GM19455 (cell line): ENCODE data around the gene SPATA6L.
A peak's percentile ranks its signal among the peaks of the same experiment; 100 is the strongest.
"Not testable (repeated sequence)": the region's sequence is repeated elsewhere in the genome, so short reads cannot be mapped to it uniquely, and the experiment has no call there.

Experiments used
- ATAC-seq: cut with Tn5 transposase; IDR thresholded peaks from one replicate; pipeline ENCODE4 v1.9.1; 2021; ENCODE audit not compliant: unreplicated experiment

Gene SPATA6L

DNA sequence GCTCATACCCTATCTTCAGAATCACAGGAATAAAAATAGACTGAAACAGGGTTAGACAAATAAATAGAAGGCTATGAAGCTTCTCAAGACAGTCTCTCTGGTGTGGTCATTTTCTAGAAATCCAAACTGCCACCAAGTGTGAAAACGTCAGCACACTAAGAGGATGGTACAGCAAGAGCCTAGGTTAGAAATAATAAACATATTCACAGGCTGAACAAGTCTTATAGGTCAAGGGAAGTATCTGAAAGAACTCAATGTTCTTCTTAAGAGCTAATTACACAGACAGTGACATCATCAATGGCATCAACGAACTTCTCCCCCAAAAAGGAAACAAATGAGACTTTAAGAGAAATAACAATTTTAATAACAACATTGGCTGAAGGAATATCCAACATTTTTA is 26.9 kb downstream of the SPATA6L start:
- ATAC-seq, result no peak

DNA sequence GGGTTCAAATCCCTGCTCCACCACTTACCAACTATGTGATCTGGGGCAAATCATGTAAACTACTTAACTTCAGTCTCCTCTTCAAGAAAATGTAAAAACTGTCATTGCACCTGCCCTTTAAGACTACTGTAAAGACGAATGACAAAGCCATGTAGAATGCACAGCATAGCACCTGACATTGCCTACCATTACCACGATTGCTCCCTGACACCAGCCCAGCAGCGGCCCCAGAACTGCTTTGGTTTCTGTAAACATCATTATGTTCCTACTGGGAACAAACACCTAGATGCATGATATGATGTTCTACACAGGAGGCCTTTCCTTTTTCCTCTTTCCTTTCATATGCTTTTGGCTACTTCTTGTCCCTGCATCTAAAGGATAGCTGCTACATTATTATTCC is 27.3 kb downstream of the SPATA6L start:
- ATAC-seq, result no peak

DNA sequence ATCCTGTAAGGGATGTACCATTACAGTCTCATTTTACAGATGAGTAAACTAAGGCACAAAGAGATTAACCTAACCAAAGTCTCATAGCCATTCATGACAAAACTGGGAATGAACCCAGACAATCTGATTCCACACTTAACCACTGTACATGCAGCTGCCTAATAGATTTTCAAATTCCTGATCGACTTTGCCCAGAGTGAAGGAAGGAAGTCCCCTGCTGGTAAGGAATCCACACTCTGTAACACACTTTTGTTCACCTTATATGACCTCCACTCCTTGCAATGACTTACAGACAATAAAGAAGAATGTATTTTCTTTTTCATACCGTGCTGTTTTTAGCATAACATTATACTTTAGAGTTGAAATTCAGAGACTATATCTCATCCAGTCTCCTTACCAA is 35.4 kb downstream of the SPATA6L start:
- no peak for ATAC-seq

DNA sequence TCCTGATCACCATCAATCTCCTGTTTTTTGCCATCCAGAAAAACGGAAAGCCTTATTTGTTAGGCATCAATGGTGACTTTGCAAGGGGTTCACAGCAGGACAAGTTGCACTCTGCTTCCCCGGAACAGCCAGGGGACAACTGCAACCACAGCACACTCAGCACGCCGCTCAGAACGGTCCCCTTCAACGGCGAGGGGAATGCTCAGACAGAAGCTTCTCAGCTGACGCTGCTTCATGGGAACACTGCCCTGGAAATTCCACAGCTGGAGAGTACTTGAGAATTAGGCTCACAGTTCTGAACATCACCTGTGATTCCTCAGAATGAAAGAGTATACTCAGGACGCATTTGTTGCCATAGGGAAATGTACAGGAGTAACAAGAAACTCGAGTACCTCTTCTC is 44.3 kb downstream of the SPATA6L start:
- ATAC-seq, result no peak

DNA sequence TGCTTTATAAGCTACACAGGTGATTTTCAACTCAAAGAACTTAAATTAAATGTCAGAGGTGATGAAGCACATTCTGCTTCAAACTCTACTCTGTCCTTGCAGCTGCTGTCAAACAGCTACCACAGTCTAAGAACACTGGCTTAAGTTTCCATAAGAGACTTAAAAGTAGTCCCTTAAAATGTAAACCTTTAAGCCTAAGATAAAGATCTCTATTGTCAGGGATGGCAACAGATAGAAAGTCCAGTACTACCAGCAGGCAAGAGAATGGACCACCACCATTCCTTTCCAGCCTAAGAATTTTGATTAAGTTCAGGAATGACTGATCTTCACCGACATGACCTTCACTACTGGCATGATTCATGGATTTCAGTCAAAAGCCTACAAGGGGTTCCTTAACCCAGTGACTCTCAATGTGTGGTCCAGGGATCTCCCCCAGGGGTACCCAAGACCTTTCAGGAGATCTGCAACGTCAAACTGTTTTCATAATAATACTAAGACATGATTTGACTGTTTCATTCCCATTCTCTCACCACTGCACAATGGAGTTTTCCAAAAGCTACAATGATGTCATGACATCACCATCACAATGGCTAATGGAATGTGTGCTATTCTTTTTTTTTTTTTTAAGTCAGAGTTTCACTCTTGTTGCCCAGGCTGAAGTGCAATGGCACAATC is 45.3 kb downstream of the SPATA6L start:
- no peak for ATAC-seq

DNA sequence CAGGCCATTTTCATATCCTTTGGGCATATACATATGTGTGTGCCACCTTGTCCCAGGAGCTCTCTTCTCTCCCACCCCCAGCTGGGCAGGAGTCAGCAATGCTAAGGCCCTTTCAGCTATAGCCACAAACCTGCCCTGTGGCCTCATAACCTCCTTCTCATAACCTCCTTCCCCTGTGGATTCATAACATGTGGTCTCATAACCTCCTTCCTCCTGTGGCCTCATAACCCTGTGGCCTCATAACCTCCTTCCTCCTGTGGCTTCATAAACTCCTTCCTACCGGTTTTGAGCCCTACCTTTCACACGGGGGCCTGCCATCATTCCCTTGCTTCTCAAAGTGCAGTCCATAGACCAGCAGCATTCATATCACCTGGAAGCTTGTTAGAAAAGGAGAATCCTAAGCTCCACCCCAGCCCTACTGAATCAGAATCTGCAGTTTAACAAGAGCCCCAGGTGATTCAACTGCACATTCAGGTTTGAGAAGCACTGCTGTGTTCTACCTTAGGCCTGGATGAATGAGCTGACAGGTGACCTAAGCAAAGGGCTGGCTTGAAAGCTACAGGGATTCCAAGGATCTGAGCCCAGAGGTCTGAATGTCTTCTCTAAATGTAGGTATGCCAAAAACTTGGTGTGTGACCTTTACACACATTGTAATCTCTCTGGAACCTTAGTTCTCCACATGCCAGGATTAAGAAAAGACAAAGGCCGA is 46.1 kb downstream of the SPATA6L start:
- ATAC-seq, result no peak

DNA sequence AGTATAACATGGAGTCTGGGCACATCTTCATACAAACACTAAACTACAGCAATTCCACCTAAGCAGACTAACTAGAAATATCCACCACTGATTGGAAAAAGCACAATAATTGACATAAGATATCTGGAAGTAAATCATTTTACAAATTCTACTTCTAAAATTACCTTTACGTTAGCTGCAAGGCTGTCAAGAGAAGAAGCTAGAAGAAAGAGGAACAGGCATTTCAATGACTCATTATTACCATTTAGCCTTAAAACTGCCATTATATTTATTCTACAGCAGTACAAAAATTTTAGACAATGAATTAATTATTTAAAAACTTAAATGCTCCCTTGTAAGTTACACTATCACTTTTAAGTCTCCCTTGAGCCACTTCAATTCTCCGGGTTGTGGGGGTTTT is 47.6 kb downstream of the SPATA6L start:
- no peak for ATAC-seq

DNA sequence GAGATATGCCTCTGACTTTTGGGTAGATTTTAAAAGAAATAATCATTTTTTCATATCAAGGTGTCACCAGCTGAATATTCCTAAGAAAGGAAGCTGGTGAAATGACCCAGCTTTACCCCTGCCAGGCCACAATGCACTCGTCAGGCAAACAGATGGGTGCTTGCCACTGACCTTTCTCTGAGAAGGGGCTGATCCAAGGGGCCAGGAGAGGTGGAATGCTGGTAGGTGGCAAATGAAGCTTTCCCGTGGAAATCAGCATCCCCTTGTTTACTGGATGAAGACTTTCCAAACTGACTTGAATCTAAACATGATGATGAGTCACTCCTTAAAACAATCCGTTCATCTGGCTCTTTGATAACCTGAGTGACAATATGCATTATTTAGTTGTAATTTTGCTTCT is 48.5 kb downstream of the SPATA6L start:
- ATAC-seq, result no peak

DNA sequence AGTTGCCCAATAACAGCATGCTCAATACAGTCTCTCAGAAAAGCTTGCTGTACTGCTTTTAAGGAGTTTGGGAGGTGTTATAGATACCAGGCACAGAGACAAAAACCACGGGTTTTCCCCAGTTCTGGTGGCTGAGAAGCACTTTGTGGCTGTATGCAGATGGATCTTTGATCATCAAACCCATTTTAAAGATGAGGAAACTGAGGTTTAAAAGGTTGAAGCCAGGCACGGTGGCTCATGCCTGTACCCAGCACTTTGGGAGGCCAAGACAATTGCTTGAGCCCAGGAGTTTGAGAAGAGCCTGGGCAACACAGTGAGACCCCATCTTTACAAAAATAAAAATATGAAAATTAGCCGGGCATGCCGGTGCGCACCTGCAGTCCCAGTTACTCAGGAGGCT is 50.5 kb downstream of the SPATA6L start:
- no peak for ATAC-seq

DNA sequence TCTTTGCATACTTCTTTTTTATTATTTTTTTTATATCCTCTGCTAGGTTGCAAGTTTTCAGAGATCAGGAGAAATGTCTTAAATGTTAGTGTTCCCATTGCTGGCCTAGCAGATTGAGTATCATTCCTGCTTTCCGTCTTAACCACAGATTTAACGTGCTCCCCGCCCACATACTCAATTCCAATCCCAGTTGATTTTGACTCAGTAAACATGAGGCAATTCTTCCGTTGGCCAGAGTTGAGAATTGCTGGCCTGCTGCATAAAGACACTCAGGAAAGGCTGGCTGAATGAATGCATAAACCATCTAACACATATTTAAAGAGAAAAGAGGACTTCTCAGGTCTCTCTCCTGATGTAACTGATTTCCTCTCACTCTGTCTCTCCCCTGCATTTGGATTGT is 51.0 kb downstream of the SPATA6L start:
- no peak for ATAC-seq

DNA sequence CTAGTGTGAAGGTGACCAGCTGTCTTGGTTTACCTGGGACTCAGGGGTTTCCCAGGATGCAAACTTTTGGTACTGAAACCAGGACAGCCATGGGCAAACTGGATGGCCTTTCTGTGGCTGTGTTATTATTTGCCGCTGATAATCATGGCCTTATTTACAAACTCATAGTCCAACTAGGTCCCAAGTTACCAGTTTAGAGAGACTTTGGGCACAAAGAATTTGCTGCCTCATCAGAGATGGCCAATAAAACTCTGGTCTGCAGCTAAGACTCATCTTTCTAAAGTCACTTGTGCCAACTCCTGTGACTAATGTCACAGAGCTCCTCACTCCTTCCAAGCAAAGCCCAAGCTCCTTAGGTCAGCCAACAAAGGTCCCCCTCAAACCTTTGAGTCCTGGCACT is 51.7 kb downstream of the SPATA6L start:
- ATAC-seq, result no peak

DNA sequence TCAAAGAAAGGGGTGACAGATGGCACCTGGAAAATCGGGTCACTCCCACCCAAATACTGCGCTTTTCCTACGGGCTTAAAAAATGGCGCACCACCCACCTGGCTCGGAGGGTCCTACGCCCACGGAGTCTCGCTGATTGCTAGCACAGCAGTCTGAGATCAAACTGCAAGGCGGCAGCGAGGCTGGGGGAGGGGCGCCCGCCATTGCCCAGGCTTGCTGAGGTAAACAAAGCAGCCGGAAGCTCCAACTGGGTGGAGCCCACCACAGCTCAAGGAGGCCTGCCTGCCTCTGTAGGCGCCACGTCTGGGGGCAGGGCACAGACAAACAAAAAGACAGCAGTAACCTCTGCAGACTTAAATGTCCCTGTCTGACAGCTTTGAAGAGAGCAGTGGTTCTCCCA is 60.2 kb downstream of the SPATA6L start:
- ATAC-seq, result not testable (repeated sequence)

DNA sequence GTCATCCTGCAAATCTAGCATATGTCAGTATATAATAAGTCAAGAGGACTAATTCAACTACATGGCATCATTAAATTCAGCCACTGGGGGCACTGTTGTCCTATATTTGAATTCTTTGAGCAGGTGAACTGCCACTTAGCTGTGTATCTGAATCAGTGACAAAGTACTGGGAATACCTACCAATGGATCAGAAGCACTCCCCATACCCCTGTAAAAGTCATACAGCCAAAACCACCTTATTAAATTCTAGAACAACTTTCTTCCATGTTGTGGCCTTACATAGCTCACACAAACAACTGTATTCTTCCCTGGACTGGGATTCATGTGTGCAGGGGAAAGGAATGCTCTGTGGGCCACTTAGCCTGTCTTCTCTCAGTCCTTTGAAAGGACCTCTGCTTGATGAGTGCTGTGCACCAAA is 61.6 kb downstream of the SPATA6L start:
- peak; percentile 90 for ATAC-seq

DNA sequence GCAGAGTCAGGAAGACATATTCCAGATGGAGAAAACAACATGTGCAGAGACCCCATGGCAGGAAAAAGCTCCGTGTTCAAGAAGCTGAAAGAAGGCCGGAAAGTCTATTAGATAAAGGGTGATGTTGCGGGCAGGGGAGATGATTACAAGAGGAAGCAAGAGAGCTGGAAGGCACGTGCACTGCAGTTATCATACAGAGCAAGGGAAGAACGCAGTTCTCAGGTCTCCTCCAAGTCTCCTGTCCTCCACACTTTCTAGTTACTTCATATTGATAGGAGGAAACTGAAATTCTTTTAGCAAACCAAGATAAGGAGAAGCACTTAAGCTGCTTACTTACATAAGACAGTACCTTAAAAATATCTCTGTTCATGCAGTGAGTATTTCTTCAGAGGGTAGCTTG is 62.5 kb downstream of the SPATA6L start:
- no peak for ATAC-seq

DNA sequence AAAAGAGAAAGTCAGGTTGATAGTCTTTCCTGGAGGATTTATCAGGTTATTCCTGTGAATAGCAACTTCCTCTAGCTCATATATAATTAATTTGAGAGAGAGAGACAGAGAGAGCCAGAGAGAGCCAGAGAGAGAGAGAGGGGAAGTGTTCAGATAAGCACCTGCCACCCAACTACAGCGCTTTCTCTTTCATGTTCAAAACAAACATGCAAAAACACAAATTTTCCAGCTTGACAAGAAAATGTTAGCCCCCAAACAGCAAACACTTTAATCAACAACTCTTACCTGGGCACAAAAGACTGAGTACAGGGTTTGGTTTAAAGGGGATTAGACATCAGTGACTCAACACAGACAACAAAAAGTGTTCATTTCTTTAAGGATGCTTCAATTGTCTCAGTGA is 65.9 kb downstream of the SPATA6L start:
- no peak for ATAC-seq

DNA sequence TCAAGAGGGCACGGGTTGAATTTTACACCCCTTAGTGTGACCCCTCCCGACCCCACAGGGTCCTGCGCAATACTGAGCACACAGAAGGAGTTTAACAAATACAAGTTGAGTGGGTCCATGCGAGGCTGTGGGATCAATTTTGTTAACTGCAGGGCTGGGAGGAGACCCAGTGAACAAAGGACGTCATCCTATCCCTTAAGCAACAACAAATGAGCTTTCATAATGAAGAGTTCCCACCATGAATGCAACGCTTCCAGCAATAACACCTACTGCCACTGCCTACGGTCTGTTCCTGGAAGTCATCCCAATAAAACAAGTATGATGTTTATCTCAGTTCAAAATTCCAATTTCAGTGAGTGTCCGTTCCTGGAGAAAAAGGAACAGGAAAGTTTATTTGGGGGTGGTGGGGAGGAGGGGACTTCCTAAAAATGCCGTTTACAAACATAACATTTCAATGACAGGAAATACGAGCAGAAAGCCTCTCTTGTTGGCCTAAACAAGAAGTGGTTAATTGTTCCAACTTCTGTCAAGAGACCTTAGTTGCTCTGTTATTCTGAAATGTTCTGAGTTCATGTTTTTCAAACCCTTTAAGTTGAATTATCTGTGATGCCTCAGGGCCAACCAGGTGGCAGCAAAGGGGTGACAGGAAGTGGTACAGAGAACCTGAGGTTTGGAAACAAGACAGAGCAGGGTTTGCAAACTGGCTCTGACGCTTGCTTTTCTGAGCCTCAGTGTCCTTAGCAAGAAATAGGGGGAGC is 69.9 kb downstream of the SPATA6L start:
- ATAC-seq, result peak; percentile 61

DNA sequence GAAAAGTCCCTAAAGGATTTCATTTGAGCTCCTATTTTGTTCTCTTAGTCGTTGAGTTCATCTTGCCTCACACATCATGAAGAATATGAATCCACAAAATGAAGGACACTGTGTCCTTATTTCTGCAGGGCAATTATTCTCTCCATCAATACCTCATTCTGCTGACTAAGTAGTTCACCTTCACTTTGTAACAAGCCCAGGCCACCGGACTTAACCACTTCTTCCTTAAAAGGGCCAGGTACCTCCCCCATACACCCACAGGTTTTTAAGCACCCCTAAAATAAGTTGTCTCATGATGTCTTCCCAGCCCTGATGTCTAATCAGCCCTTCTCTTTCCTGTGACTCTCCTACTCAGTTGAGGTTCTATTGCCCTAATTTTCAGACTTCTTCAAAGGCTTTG is 71.3 kb downstream of the SPATA6L start:
- no peak for ATAC-seq

DNA sequence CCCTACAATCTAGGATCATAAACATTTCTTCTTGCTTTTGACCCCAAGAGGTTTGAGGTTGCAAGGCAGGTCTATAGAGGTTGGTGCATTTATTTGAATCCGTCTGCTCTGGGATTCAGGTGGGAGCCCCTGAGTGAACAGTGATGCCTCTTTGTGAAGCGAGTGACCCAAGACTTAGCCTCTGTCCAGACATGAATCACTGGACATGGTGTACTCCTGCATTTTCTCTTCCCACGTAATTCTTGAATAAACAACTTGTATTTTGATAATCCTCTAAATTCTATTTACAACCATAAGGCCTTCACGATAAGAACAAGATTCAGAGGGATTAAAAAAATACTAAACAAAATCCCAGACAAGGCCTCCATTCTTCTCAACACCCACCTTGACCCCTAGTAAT is 71.7 kb downstream of the SPATA6L start:
- ATAC-seq, result no peak

DNA sequence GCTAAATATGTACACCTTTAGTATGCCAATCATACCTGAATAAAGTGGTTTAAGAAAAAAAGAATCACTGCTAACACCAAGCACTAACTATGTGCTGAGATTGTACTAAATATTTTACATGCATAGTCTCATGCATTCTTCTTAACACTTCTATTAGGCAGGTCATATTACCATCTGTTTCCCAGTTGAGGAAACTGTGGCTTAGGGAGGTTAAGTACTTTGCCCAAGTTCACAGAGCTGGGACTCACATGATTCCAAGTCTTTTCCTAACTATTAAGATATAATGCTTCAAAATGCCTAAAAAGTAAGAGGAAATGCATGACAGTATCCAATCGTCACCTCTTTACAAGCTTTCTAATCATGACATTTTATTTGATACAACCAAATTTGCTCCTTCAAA is 73.4 kb downstream of the SPATA6L start:
- ATAC-seq, result no peak

DNA sequence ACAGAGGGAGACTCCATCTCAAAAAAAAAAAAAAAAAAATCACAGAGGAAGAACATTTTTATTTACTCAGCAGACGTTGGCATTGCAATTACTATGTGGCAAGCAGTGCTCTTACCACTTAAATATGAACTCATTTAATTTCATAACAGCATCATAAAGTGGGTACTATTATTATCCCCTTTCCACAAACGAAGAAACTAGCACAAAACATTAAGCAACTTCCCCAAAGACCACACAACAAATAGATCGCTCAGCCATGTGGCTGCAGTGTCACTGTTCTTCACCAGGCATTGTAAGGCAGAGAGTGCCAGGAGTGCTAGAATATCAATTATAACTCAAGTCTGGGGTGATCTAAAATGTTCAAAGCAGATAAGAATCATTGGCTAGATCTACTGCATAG is 74.0 kb downstream of the SPATA6L start:
- no peak for ATAC-seq

DNA sequence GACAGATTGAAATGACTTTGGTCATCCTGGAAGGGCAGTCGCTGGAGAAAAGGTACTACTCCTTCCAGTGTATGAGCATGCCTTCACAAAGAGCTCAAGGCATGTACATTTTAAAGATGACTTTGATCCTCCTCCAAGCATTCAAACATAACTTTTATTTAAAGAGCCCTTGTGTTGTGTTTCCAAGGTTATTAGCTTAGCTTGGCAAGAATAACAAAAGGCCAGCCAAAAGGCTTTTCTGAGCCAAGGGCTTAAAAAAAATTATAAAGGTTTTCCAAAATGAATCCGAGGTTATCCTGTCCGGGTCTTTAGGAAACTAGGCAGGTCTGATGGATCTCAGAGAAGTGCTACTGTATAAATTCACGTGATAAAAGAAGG is 75.2 kb downstream of the SPATA6L start:
- no peak for ATAC-seq

DNA sequence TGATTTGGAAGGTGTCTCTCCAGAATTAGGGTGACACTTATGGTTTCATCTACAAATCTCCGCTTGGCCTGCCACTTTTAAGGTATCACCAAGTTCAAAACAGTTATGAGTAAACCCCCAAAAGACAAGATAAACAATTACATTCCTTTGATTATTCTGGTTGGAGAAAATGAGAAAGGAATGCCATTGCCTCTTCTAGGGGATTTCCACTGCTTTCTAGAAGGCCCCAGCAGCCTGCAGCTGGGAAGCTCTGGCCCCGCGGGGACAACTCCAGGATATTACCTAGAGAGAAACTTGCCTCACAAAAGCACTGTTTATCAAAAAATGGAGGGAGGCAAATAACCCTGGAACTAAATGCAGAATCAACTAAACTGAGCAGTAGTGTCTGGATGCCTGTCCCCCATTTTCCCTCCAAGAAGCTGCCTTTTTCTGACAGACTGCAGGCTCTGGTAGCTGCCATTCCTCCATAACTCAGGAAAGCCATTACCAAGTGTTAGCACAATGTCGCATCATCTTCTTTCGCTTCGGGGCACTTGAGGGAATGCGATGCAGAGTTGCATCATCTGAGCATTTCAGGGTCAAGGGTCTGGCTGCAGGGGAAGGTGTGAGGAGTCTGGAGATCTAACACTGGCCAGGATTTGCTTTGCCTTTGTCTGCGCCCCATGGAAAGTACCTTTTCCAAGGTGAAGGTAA is 75.7 kb downstream of the SPATA6L start:
- ATAC-seq, result no peak
